H1 (cell line): ENCODE results near the gene NCAPD3. TPM values are rescaled to one million over a fixed set of nuclear protein-coding genes. Genes with fewer than 3 reads are reported as not detected.

Experiments
- POLR2AphosphoS5 ChIP-seq: IDR thresholded peaks from 2 replicates; pipeline ENCODE4 v1.6.1; 2011; ENCODE audit warnings: low read depth, low read length
- polyA plus RNA-seq, 7 experiments: library from polyadenylated mRNA; depleted of rRNA in 3 of 7; stranded (reverse) in 5 of 7; unstranded in 2 of 7; fragments of >200 nt in 5 of 7; fragments of 200-250 nt in 2 of 7; gene quantifications; 1 replicate in 5 of 7; 2 replicates in 1 of 7; 4 replicates in 1 of 7; pipeline versions ENCODE4 v1.2.1 to v1.2.3, GENCODE V29; 2011 to 2013; ENCODE audit warnings: missing spikeins in 2 of 7, mixed read lengths in 2 of 7
- total RNA-seq: library from RNA; stranded (reverse); fragmentation: NEBNext Ultra II Directional; extraction: Animal tissue kit (Norgen Biotek cat#: 25700); gene quantifications from 2 replicates; pipeline ENCODE4 v1.2.1, GENCODE V29; 2021

NCAPD3 gene
- total and polyA plus RNA-seq, 2 of the 8 experiments (the other 6 are each of a cell fraction or from before 2014, with no cell fraction given), result 26.5 to 55.2 TPM

GRCh38 chr11:134164490-134165370 lies 59.0 kb downstream of the NCAPD3 start (continued):
- peak; percentile 31; the same call in 1 of the 2 replicates for TF ChIP-seq POLR2AphosphoS5
